B cell (primary cell): ENCODE data around the gene RIOK3. TPM values are rescaled to one million over a fixed set of nuclear protein-coding genes. Genes with fewer than 3 reads are reported as not detected.

Experiments used
- ATAC-seq: fragments of 200-7000 bp; cut with Tn5 transposase; one replicate; pipeline ENCODE4 v1.10.0; 2021; ENCODE audit warnings: low read depth, mild to moderate bottlenecking, moderate number of reproducible peaks, moderate library complexity
- CTCF ChIA-PET: fragments of 350-600 bp; sonication (Branson Sonifier 250); formaldehyde crosslinking; loops from one replicate; lab custom pipeline; 2021; ENCODE audit warnings: antibody characterized with exemption, inconsistent platforms; lab: Charles Lee
- POLR2A ChIA-PET: fragments of 350-600 bp; sonication (Branson Sonifier 250); formaldehyde crosslinking; loops from one replicate; lab custom pipeline; 2021; ENCODE audit warnings: antibody characterized with exemption; lab: Charles Lee
- DNase-seq: peaks from one replicate; pipeline ENCODE4 v3.0.0; 2013
- H2AFZ ChIP-seq: 2 replicates; pipeline ENCODE4 v1.6.1; 2012; ENCODE audit warnings: mild to moderate bottlenecking, low read depth, low read length; ENCODE audit not compliant: insufficient read depth, poor library complexity, severe bottlenecking
- H3K27ac ChIP-seq, 2 donors: 1 replicate in 1 of 2; 2 replicates in 1 of 2; pipeline ENCODE4 v1.5.1; 2012 to 2013; ENCODE audit warnings: low read length in 2 of 2, mild to moderate bottlenecking in 2 of 2, moderate library complexity in 1 of 2
- H3K27me3 ChIP-seq, 4 experiments: fragments of 200-600 bp in 1 of 4; sonication (generic) in 1 of 4; replicated peaks in 1 of 4; 1 replicate in 2 of 4; 2 replicates in 2 of 4; pipeline versions ENCODE4 v1.6.1 to v1.7.0; 2013 to 2016; ENCODE audit warnings: low read length in 3 of 4, mild to moderate bottlenecking in 2 of 4, mixed read lengths in 1 of 4, moderate library complexity in 1 of 4; ENCODE audit not compliant: insufficient read depth in 4 of 4, control insufficient read depth in 3 of 4; ENCODE audit errors: control extremely low read depth in 1 of 4
- H3K36me3 ChIP-seq, 2 experiments: replicated peaks in 1 of 2; 1 replicate in 1 of 2; 2 replicates in 1 of 2; pipeline versions ENCODE4 v1.6.1 to v1.7.1; 2013; ENCODE audit warnings: low read length in 1 of 2; ENCODE audit not compliant: insufficient read depth in 2 of 2, control insufficient read depth in 1 of 2; ENCODE audit errors: control extremely low read depth in 1 of 2, extremely low read depth in 1 of 2
- H3K4me1 ChIP-seq, 2 donors: fragments of 200-600 bp in 1 of 2; sonication (generic) in 1 of 2; 1 replicate in 1 of 2; 2 replicates in 1 of 2; pipeline versions ENCODE4 v1.5.1 to v1.6.1; 2013 to 2017; ENCODE audit warnings: low read length in 2 of 2; ENCODE audit not compliant: control insufficient read depth in 2 of 2, insufficient read depth in 2 of 2
- H3K4me2 ChIP-seq: replicated peaks from 2 replicates; pipeline ENCODE3; 2012; ENCODE audit warnings: mild to moderate bottlenecking, low read depth, low read length; ENCODE audit not compliant: poor library complexity, severe bottlenecking
- H3K4me3 ChIP-seq, 5 experiments: fragments of 200-600 bp in 1 of 5; sonication (generic) in 1 of 5; 1 replicate in 3 of 5; 2 replicates in 2 of 5; pipeline versions ENCODE4 v1.5.1 to v1.7.0; 2011 to 2016; ENCODE audit warnings: low read length in 4 of 5, mild to moderate bottlenecking in 4 of 5, low read depth in 2 of 5, control low read depth in 1 of 5, moderate library complexity in 1 of 5; ENCODE audit not compliant: insufficient read depth in 1 of 5; ENCODE audit errors: control extremely low read depth in 1 of 5, extremely low read depth in 1 of 5
- H3K79me2 ChIP-seq: fragments of 200-600 bp; sonication (generic); one replicate; pipeline ENCODE4 v1.6.0; 2016; ENCODE audit warnings: low read length; ENCODE audit not compliant: control insufficient read depth, insufficient read depth
- H3K9ac ChIP-seq: fragments of 200-600 bp; sonication (generic); 2 replicates; pipeline ENCODE4 v1.6.1; 2017; ENCODE audit warnings: mild to moderate bottlenecking, low read length, moderate library complexity
- H3K9me3 ChIP-seq, 3 donors: one replicate each; pipeline versions ENCODE4 v1.6.1 to v1.7.1; 2013; ENCODE audit warnings: low read length in 2 of 3; ENCODE audit not compliant: control insufficient read depth in 2 of 3, insufficient read depth in 1 of 3; ENCODE audit errors: control extremely low read depth in 1 of 3
- H4K20me1 ChIP-seq: 2 replicates; pipeline ENCODE4 v1.6.0; 2012; ENCODE audit warnings: mild to moderate bottlenecking, low read length; ENCODE audit not compliant: insufficient read depth, control insufficient read depth, poor library complexity, severe bottlenecking
- H3K27ac Mint-ChIP-seq: one replicate; pipeline ENCODE4 v1.8.0; 2021; ENCODE audit warnings: mixed read lengths
- H3K27me3 Mint-ChIP-seq: one replicate; pipeline ENCODE4 v1.8.0; 2021; ENCODE audit warnings: mixed read lengths
- H3K4me1 Mint-ChIP-seq: one replicate; pipeline ENCODE4 v1.8.0; 2021; ENCODE audit warnings: mixed read lengths
- H3K4me3 Mint-ChIP-seq: one replicate; pipeline ENCODE4 v1.8.0; 2021; ENCODE audit warnings: mixed read lengths
- H3K9me3 Mint-ChIP-seq: one replicate; pipeline ENCODE4 v1.8.0; 2022; ENCODE audit warnings: mixed read lengths; ENCODE audit not compliant: insufficient read depth
- EZH2 ChIP-seq: IDR thresholded peaks from 2 replicates; pipeline ENCODE4 v1.6.1; 2012; ENCODE audit warnings: borderline replicate concordance, low read depth, mild to moderate bottlenecking, moderate library complexity, low read length; ENCODE audit not compliant: insufficient read depth, poor library complexity, severe bottlenecking
- WGBS: methylation state at CpG from one replicate; pipeline ENCODE4 v1.1.5; 2013; ENCODE audit warnings: missing lambda C conversion rate; ENCODE audit not compliant: insufficient coverage; 5-methylcytosine and 5-hydroxymethylcytosine counted together
- intact Hi-C: fragments of 100-400 bp; cut with micrococcal nuclease; formaldehyde crosslinking; loops from one replicate; pipeline ENCODE4 v1.10.0; 2022
- polyA plus RNA-seq: library from polyadenylated mRNA; depleted of rRNA; stranded (reverse); fragments of >200 nt; gene quantifications from 2 replicates; pipeline ENCODE4 v1.2.3, GENCODE V29; 2012
- total RNA-seq, 2 donors: library from RNA; stranded (reverse); fragments of 120-200 nt in 1 of 2; gene quantifications; 1 replicate in 1 of 2; 2 replicates in 1 of 2; pipeline versions ENCODE4 v1.2.3 to v1.2.4, GENCODE V29; 2013 to 2022
- TF ChIP-seq, protein P1 (sequence below): fragments of 200-600 bp; IDR thresholded peaks from one replicate; pipeline ENCODE4 v1.8.0; 2022; ENCODE audit warnings: antibody characterized with exemption, mild to moderate bottlenecking

RIOK3 gene
- total and polyA plus RNA-seq, 2 donors (not counting 1 experiment from before 2014, with no cell fraction given) = 42.5 to 83.4 TPM

GRCh38 chr18:23503963-23504344 is 50.9 kb downstream of the RIOK3 start:
- H4K20me1 ChIP-seq = peaks cover 39% of the 10 kb centered on the region
- H3K4me3 Mint-ChIP-seq = peak overlapping the region; percentile 86
- peaks cover 49 to 66% of the 10 kb centered on the region in 2 donors for H3K4me1 ChIP-seq
- peak overlapping the region; percentile 51 to 81 for H3K27ac ChIP-seq
- peak overlapping the region; percentile 93 for H3K27ac Mint-ChIP-seq
- ChIA-PET POLR2A (interaction anchor here (0.5 to 2.8 kb wide), 3 partner anchors 16 to 25 kb away, joined by 3 to 16 read pairs (median 6); no protein-coding TSS in a partner anchor), CTCF (interaction anchor here (1.1 to 3.3 kb wide), 3 partner anchors 46 to 93 kb away, joined by 3 to 11 read pairs (median 6); no protein-coding TSS in a partner anchor)
- no peak for DNase-seq
- H2AFZ ChIP-seq = peak overlapping the region; percentile 85
- peak overlapping the region; percentile 93 for H3K9ac ChIP-seq
- no peak for ATAC-seq
- H3K9me3 Mint-ChIP-seq = no peaks in the 10 kb centered on the region
- no peaks in the 10 kb centered on the region for H3K27me3 Mint-ChIP-seq
- peak overlapping the region; percentile 87 for H3K4me2 ChIP-seq
- H3K4me3 ChIP-seq = peak overlapping the region; percentile 68 to 98 (median 73)
- H3K27me3 ChIP-seq = no peaks in the 10 kb centered on the region
- peaks cover 63% of the 10 kb centered on the region for H3K4me1 Mint-ChIP-seq
- intact Hi-C loops = loop anchor here (1.0 to 10.0 kb wide), 10 partner anchors 17 to 571 kb away; partner anchors contain the start of genes NPC1, RBBP8 and RIOK3
- H3K36me3 ChIP-seq = peaks cover 0 to 34% of the 10 kb centered on the region in 2 experiments
- H3K79me2 ChIP-seq = peaks cover 92% of the 10 kb centered on the region
- TF ChIP-seq, protein P1, sequence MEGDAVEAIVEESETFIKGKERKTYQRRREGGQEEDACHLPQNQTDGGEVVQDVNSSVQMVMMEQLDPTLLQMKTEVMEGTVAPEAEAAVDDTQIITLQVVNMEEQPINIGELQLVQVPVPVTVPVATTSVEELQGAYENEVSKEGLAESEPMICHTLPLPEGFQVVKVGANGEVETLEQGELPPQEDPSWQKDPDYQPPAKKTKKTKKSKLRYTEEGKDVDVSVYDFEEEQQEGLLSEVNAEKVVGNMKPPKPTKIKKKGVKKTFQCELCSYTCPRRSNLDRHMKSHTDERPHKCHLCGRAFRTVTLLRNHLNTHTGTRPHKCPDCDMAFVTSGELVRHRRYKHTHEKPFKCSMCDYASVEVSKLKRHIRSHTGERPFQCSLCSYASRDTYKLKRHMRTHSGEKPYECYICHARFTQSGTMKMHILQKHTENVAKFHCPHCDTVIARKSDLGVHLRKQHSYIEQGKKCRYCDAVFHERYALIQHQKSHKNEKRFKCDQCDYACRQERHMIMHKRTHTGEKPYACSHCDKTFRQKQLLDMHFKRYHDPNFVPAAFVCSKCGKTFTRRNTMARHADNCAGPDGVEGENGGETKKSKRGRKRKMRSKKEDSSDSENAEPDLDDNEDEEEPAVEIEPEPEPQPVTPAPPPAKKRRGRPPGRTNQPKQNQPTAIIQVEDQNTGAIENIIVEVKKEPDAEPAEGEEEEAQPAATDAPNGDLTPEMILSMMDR = no peak
- TF ChIP-seq EZH2 = no peak
- no peaks in the 10 kb centered on the region for H3K9me3 ChIP-seq
- WGBS = 4% methylated on average over 21 of the region's 21 CpGs

DNA sequence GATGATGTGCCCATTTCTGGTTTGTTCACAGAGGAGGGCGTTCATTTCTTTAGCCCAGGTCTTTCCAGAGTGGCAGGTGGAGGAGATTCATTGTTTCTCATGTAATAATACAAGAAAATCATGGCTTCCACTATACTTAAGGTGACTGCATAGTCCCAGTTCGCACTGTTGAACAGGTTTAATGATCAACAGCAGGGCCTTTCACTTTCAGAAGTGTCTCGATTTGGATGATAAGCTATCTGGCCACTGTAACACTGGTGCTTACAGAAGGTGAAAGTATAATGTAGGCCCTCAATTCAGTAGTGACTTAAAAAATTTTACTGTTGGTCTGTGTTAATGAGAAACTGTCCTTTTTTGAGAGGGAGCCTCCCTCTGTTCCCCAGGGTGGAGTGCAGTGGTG is 51.6 kb downstream of the RIOK3 start:
- Histone ChIP-seq H3K4me2 (peak overlapping the region; percentile 87), H3K27ac (peak overlapping the region; percentile 51 to 81), H4K20me1 (peaks cover 39% of the 10 kb centered on the region), H3K4me1 (peaks cover 41 to 58% of the 10 kb centered on the region in 2 donors), H3K36me3 (peaks cover 0 to 41% of the 10 kb centered on the region in 2 experiments), H2AFZ (peak overlapping the region; percentile 85), H3K9ac (peak overlapping the region; percentile 93), H3K79me2 (peaks cover 86% of the 10 kb centered on the region), H3K4me3 (peak overlapping the region in 4 of 5 experiments; percentile 72 to 98 (median 76)), H3K27me3 (no peaks in the 10 kb centered on the region), H3K9me3 (no peaks in the 10 kb centered on the region)
- 23% methylated on average over 2 of the region's 3 CpGs for WGBS
- DNase-seq (peak; percentile 58), ATAC-seq (no peak)
- Mint-ChIP-seq H3K27ac (peak overlapping the region; percentile 93), H3K4me3 (peak overlapping the region; percentile 86), H3K9me3 (no peaks in the 10 kb centered on the region), H3K27me3 (no peaks in the 10 kb centered on the region), H3K4me1 (peaks cover 57% of the 10 kb centered on the region)
- CTCF ChIA-PET = interaction anchor here (0.5 to 3.6 kb wide), 16 partner anchors 8 to 684 kb away, joined by 3 to 27 read pairs (median 4); partner anchors contain the start of genes CABLES1 and RIOK3
- no peak for TF ChIP-seq EZH2
- TF ChIP-seq, protein P1 = no peak
- intact Hi-C loops = loop anchor here (5.0 to 10.0 kb wide), 2 partner anchors 150 to 272 kb away; no protein-coding TSS in a partner anchor
- POLR2A ChIA-PET = interaction anchor here (0.7 to 1.7 kb wide), 2 partner anchors 9 to 16 kb away, joined by 3 to 6 read pairs; no protein-coding TSS in a partner anchor
